ENCODE data around the gene GPR4. TPM values are rescaled to one million over a fixed set of nuclear protein-coding genes. Genes with fewer than 3 reads are reported as not detected.

The GPR4 gene

DNA sequence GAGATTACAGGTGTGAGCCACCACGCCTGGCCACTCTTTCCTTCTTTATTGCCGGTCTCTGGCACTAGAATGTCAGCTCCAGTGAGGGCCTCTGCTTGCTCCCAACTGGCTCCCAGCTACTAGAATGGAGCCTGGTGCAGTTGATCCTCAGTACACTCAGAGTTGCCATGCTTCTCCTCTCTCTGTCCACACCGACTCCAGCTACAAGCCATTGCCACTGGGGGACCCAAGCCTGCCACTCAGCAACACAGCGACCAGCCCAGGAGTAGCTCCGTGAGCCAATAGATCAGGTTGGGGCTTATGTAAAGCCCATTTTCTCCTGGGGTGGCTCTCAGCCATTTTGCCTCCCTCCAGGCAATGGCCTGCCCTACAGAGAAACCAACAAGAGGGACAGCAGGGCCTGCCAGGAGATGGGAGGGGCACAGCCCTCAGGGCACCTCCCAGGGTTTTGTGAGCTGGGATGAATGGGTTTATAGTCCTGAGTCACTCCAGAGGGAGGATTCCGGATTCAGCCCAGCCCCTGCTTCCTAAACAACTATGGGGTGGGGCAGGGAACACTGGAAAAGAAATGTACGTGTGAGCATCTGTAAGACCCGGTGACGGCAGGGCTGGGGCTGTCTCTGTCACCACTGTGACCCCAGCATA is 53.9 kb downstream of the GPR4 start:
- Histone ChIP-seq H3K27ac (ENCODE audit: low read length, poor library complexity, severe bottlenecking) (no peak overlapping the region), H3K4me2 (ENCODE audit: low read length, poor library complexity, severe bottlenecking) (no peak overlapping the region), H3K27me3 (ENCODE audit: control insufficient read depth in 1 of 2, insufficient read depth in 1 of 2, low read length in 2 of 2) (no peaks in the 10 kb centered on the region), H3K36me3 (ENCODE audit: control insufficient read depth in 1 of 2, insufficient read depth in 2 of 2, low read depth in 1 of 2, low read length in 2 of 2) (peaks cover 3 to 24% of the 10 kb centered on the region in 2 experiments), H3K9me3 (ENCODE audit: control insufficient read depth, low read length) (no peaks in the 10 kb centered on the region), H3K4ac (ENCODE audit: low read depth in 1 of 2, low read length in 2 of 2) (no peak overlapping the region), H2AK5ac (ENCODE audit: low read length, severe bottlenecking) (no peak overlapping the region), H3K14ac (ENCODE audit: low read length in 2 of 2) (no peak overlapping the region), H3K79me1 (replicated peaks; ENCODE audit: low read length, poor library complexity, severe bottlenecking) (peaks cover 19% of the 10 kb centered on the region), H2AFZ (ENCODE audit: low read depth, low read length) (no peak overlapping the region), H3K4me3 (ENCODE audit: insufficient read depth in 1 of 2, low read depth in 1 of 2, low read length in 2 of 2) (no peak overlapping the region), H3K23ac (ENCODE audit: low read length in 2 of 2) (no peak overlapping the region), H2BK5ac (ENCODE audit: low read depth, low read length, poor library complexity, severe bottlenecking) (no peak overlapping the region), H3K4me1 (ENCODE audit: control insufficient read depth, insufficient read depth, low read depth, low read length) (peaks cover 6% of the 10 kb centered on the region), H2BK15ac (ENCODE audit: low read depth, poor library complexity, severe bottlenecking) (no peak overlapping the region), H4K8ac (ENCODE audit: low read length) (no peak overlapping the region), H3K9ac (ENCODE audit: low read length) (no peak overlapping the region), H3K18ac (ENCODE audit: low read depth in 1 of 2, low read length in 2 of 2) (no peak overlapping the region), H2BK12ac (ENCODE audit: low read length in 2 of 2) (no peak overlapping the region), H4K91ac (ENCODE audit: low read length) (no peak overlapping the region), H2BK120ac (ENCODE audit: low read depth, low read length) (no peak overlapping the region)
- DNase-seq: peak; percentile 28
- 86% methylated on average over 9 of the region's 9 CpGs for WGBS

DNA sequence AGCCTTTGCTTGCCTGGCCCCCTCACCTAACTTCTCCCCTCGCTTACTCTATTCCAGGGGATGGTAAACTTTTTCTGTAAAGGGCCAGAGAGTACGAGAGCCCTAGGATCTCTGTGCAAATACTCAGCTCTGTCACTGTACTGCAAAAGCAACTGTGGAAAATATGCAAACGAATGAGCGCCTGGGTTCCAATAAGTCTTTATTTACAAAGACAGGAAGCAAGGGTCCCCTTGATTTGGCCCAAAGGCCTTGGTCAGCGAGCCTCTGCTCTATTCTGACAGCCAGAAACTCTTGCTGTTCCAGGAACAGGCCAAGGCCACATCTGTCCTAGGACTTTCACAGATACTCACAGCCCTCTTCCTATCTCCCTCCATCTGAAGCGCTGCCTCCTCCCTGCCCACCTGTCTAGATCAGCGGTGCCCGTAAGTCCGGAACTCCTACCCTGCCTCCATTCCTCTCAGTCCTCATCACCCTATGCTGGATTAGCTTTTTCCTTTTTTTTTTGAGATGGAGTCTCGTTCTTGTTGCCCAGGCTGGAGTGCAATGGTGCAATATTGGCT is 54.7 kb downstream of the GPR4 start:
- Histone ChIP-seq H3K79me1 (replicated peaks; ENCODE audit: low read length, poor library complexity, severe bottlenecking) (peaks cover 18% of the 10 kb centered on the region), H3K4me1 (ENCODE audit: control insufficient read depth, insufficient read depth, low read depth, low read length) (peaks cover 6% of the 10 kb centered on the region), H3K4me3 (ENCODE audit: insufficient read depth in 1 of 2, low read depth in 1 of 2, low read length in 2 of 2) (no peak overlapping the region), H2AFZ (ENCODE audit: low read depth, low read length) (no peak overlapping the region), H3K14ac (ENCODE audit: low read length in 2 of 2) (no peak overlapping the region), H3K23ac (ENCODE audit: low read length in 2 of 2) (no peak overlapping the region), H4K8ac (ENCODE audit: low read length) (no peak overlapping the region), H3K18ac (ENCODE audit: low read depth in 1 of 2, low read length in 2 of 2) (no peak overlapping the region), H2BK15ac (ENCODE audit: low read depth, poor library complexity, severe bottlenecking) (no peak overlapping the region), H3K4ac (ENCODE audit: low read depth in 1 of 2, low read length in 2 of 2) (no peak overlapping the region), H3K9me3 (ENCODE audit: control insufficient read depth, low read length) (no peaks in the 10 kb centered on the region), H2BK120ac (ENCODE audit: low read depth, low read length) (no peak overlapping the region), H3K27me3 (ENCODE audit: control insufficient read depth in 1 of 2, insufficient read depth in 1 of 2, low read length in 2 of 2) (no peaks in the 10 kb centered on the region), H3K36me3 (ENCODE audit: control insufficient read depth in 1 of 2, insufficient read depth in 2 of 2, low read depth in 1 of 2, low read length in 2 of 2) (peaks cover 0 to 19% of the 10 kb centered on the region in 2 experiments), H3K9ac (ENCODE audit: low read length) (no peak overlapping the region), H2AK5ac (ENCODE audit: low read length, severe bottlenecking) (no peak overlapping the region), H2BK12ac (ENCODE audit: low read length in 2 of 2) (no peak overlapping the region), H2BK5ac (ENCODE audit: low read depth, low read length, poor library complexity, severe bottlenecking) (no peak overlapping the region), H4K91ac (ENCODE audit: low read length) (no peak overlapping the region), H3K4me2 (ENCODE audit: low read length, poor library complexity, severe bottlenecking) (no peak overlapping the region), H3K27ac (ENCODE audit: low read length, poor library complexity, severe bottlenecking) (no peak overlapping the region)
- no peak for DNase-seq
- 93% methylated on average over 10 of the region's 10 CpGs for WGBS

DNA sequence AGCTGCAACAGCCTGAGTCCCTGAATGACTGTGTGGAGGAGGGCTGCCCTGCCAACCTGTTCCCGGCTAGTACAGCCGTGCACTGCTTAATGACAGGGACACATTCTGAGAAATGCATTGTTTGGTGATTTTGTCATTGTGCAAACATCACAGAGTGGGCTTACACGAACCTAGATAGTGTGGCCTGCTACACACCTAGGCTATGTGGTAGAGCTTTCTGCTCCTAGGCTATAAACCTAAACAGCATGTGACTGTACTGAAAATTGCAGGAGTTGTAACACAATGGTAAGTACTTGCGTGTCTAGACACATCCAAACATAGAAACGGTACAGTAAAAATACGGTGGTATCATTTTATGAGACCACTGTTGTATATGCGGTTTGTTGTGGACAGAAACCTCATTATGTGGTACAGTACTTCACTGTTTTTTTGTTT is 59.8 kb downstream of the GPR4 start:
- Histone ChIP-seq H3K9me3 (ENCODE audit: control insufficient read depth, low read length) (no peaks in the 10 kb centered on the region), H3K4me2 (ENCODE audit: low read length, poor library complexity, severe bottlenecking) (no peak overlapping the region), H3K18ac (ENCODE audit: low read depth in 1 of 2, low read length in 2 of 2) (no peak overlapping the region), H3K9ac (ENCODE audit: low read length) (no peak overlapping the region), H2BK15ac (ENCODE audit: low read depth, poor library complexity, severe bottlenecking) (no peak overlapping the region), H3K27ac (ENCODE audit: low read length, poor library complexity, severe bottlenecking) (no peak overlapping the region), H2BK12ac (ENCODE audit: low read length in 2 of 2) (no peak overlapping the region), H3K36me3 (ENCODE audit: control insufficient read depth in 1 of 2, insufficient read depth in 2 of 2, low read depth in 1 of 2, low read length in 2 of 2) (no peaks in the 10 kb centered on the region), H4K8ac (ENCODE audit: low read length) (no peak overlapping the region), H3K4me3 (ENCODE audit: insufficient read depth in 1 of 2, low read depth in 1 of 2, low read length in 2 of 2) (no peak overlapping the region), H3K14ac (ENCODE audit: low read length in 2 of 2) (peak overlapping the region in 1 of 2 experiments; percentile 53), H3K27me3 (ENCODE audit: control insufficient read depth in 1 of 2, insufficient read depth in 1 of 2, low read length in 2 of 2) (no peaks in the 10 kb centered on the region), H3K4ac (ENCODE audit: low read depth in 1 of 2, low read length in 2 of 2) (no peak overlapping the region), H2AK5ac (ENCODE audit: low read length, severe bottlenecking) (no peak overlapping the region), H3K79me1 (replicated peaks; ENCODE audit: low read length, poor library complexity, severe bottlenecking) (peaks cover 6% of the 10 kb centered on the region), H3K4me1 (ENCODE audit: control insufficient read depth, insufficient read depth, low read depth, low read length) (no peaks in the 10 kb centered on the region), H2AFZ (ENCODE audit: low read depth, low read length) (no peak overlapping the region), H3K23ac (ENCODE audit: low read length in 2 of 2) (peak overlapping the region in 1 of 2 experiments; percentile 29), H2BK5ac (ENCODE audit: low read depth, low read length, poor library complexity, severe bottlenecking) (no peak overlapping the region), H4K91ac (ENCODE audit: low read length) (no peak overlapping the region), H2BK120ac (ENCODE audit: low read depth, low read length) (no peak overlapping the region)
- DNase-seq: no peak
- WGBS: 89% methylated on average over 7 of the region's 7 CpGs

Small RNA genes within 50 kb of the gene (small RNA-seq; reads per million reads assigned to genes)
- gene RN7SL836P (ENCODE audit: low read depth): not detected
